ENCODE measurements around the gene ITGAX. TPM values are rescaled to one million over a fixed set of nuclear protein-coding genes. Genes with fewer than 3 reads are reported as not detected.
A peak's percentile ranks its signal among the peaks of the same experiment; 100 is the strongest.
"Not testable (repeated sequence)": the region's sequence is repeated elsewhere in the genome, so short reads cannot be mapped to it uniquely, and the experiment has no call there.

ITGAX gene
- 1 to 10 TPM in 3 of 4 donors, not detected in 1; 1.1 to 2.0 (median 1.2) TPM for total RNA-seq

- TF ChIP-seq, protein P1, sequence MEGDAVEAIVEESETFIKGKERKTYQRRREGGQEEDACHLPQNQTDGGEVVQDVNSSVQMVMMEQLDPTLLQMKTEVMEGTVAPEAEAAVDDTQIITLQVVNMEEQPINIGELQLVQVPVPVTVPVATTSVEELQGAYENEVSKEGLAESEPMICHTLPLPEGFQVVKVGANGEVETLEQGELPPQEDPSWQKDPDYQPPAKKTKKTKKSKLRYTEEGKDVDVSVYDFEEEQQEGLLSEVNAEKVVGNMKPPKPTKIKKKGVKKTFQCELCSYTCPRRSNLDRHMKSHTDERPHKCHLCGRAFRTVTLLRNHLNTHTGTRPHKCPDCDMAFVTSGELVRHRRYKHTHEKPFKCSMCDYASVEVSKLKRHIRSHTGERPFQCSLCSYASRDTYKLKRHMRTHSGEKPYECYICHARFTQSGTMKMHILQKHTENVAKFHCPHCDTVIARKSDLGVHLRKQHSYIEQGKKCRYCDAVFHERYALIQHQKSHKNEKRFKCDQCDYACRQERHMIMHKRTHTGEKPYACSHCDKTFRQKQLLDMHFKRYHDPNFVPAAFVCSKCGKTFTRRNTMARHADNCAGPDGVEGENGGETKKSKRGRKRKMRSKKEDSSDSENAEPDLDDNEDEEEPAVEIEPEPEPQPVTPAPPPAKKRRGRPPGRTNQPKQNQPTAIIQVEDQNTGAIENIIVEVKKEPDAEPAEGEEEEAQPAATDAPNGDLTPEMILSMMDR (IDR thresholded peaks at IDR 0.05), result no peak
- TF ChIP-seq POLR2A (IDR thresholded peaks at IDR 0.05), result no peak
- no peak for TF ChIP-seq POLR2AphosphoS5 (IDR thresholded peaks at IDR 0.05)
- no peak for TF ChIP-seq EP300 (IDR thresholded peaks at IDR 0.05)
- DNase-seq (ENCODE audit: low spot score in 2 of 2), result peak in 1 of 2 donors; percentile 81
- Histone ChIP-seq H3K27ac (no peak within 1 kb of the TSS), H3K36me3 (no peaks in the 10 kb centered on the region), H3K4me3 (no peak within 1 kb of the TSS), H3K27me3 (peaks cover 5% of the 10 kb centered on the region), H3K4me1 (no peaks in the 10 kb centered on the region), H3K9me3 (no peaks in the 10 kb centered on the region)
- WGBS, result 37% methylated on average over 10 of the region's 10 CpGs
Measured at GRCh38 chr16:31354394-31355291, at the start of gene ITGAX. Gene ITGAX, plus strand, starts transcription at chr16:31355176. Its CDS starts 79 bp downstream, at chr16:31355255.

DNA sequence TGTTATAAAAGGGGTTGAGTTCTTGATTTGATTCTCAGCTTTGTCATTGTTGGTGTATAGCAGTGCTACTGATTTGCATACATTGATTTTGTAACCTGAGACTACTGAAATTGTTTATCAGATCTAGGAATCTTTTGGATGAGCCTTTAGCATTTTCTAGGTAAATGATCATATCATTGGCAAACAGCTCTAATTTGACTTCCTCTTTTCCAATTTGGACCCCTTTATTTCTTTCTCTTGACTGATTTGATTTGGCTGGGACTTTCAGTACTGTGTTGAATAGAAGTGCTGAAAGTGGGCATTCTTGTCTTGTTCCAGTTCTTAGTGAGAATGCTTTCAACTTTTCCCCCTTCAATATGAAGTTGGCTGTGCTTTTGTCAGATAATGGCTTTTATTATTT is 49.8 kb upstream of the ITGAX start:
- no peaks in the 10 kb centered on the region for H3K9me3 ChIP-seq
- DNase-seq (ENCODE audit: low spot score in 2 of 2), result no peak
- no peak overlapping the region for H3K27ac ChIP-seq
- no peaks in the 10 kb centered on the region for H3K36me3 ChIP-seq
- TF ChIP-seq EP300 (IDR thresholded peaks at IDR 0.05) (no peak), POLR2A (IDR thresholded peaks at IDR 0.05) (no peak), POLR2AphosphoS5 (IDR thresholded peaks at IDR 0.05) (no peak)
- TF ChIP-seq, protein P1 (IDR thresholded peaks at IDR 0.05), result no peak
- no peaks in the 10 kb centered on the region for H3K4me1 ChIP-seq
- H3K27me3 ChIP-seq, result no peaks in the 10 kb centered on the region
- no peak overlapping the region for H3K4me3 ChIP-seq

DNA sequence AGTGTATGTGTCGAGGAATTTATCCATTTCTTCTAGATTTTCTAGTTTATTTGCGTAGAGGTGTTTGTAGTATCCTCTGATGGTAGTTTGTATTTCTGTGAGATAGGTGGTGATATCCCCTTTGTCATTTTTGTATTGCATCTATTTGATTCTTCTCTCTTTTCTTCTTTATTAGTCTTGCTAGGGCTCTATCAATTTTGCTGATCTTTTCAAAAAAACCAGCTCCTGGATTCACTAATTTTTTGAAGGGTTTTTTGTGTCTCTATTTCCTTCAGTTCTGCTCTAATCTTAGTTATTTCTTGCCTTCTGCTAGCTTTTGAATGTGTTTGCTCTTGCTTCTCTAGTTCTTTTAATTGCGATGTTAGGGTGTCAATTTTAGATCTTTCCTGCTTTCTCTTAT is 46.6 kb upstream of the ITGAX start:
- not testable (repeated sequence) for H3K27me3 ChIP-seq; H3K4me3 ChIP-seq; DNase-seq (ENCODE audit: low spot score in 2 of 2); H3K9me3 ChIP-seq; H3K27ac ChIP-seq; H3K36me3 ChIP-seq; H3K4me1 ChIP-seq
- WGBS, result 88% methylated on average over 3 of the region's 3 CpGs

DNA sequence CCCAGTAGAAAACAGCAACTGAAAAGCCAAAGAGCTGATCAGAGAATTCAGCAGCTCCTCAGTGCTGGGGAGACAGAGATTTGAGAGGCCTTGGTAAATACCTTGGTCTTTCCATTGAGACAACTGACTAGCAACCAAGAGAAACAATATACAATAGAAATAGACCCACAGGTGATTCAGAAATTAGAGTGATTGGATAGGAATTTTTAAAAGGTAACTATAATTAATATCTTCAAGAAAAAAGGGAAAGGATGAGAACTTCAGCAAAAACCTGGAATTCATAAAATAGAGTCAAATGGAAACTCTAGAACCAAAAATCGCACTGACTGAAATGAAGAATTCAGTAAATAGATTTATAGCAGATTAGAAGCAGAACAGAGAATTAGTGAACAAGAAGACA is 32.5 kb upstream of the ITGAX start:
- 89% methylated on average over 1 of the region's 1 CpG for WGBS
- Histone ChIP-seq H3K4me3 (no peak overlapping the region), H3K27me3 (no peaks in the 10 kb centered on the region), H3K4me1 (no peaks in the 10 kb centered on the region), H3K36me3 (no peaks in the 10 kb centered on the region), H3K27ac (no peak overlapping the region), H3K9me3 (peaks cover 4% of the 10 kb centered on the region)
- DNase-seq (ENCODE audit: low spot score in 2 of 2), result no peak
- TF ChIP-seq EP300 (IDR thresholded peaks at IDR 0.05) (no peak), POLR2AphosphoS5 (IDR thresholded peaks at IDR 0.05) (no peak), POLR2A (IDR thresholded peaks at IDR 0.05) (no peak)
- TF ChIP-seq, protein P1 (IDR thresholded peaks at IDR 0.05), result no peak

- no peaks in the 10 kb centered on the region for H3K36me3 ChIP-seq
- no peak for DNase-seq (ENCODE audit: low spot score in 2 of 2)
- no peak overlapping the region for H3K27ac ChIP-seq
- WGBS, result 90% methylated on average over 10 of the region's 10 CpGs
- TF ChIP-seq EP300 (IDR thresholded peaks at IDR 0.05) (no peak), POLR2AphosphoS5 (IDR thresholded peaks at IDR 0.05) (no peak), POLR2A (IDR thresholded peaks at IDR 0.05) (no peak)
- TF ChIP-seq, protein P1 (IDR thresholded peaks at IDR 0.05), result no peak
- no peak overlapping the region for H3K4me3 ChIP-seq
- H3K4me1 ChIP-seq, result no peaks in the 10 kb centered on the region
- peaks cover 8% of the 10 kb centered on the region for H3K27me3 ChIP-seq
- H3K9me3 ChIP-seq, result no peaks in the 10 kb centered on the region
Measured at GRCh38 chr16:31323959-31324629, 30.9 kb upstream of the ITGAX start.

Data from suprapubic skin (tissue), 4 donors.